IPS-15b (cell line): ENCODE data around the gene SIGLEC9.

ENCODE experiments used
- H3K27me3 ChIP-seq: one replicate; pipeline ENCODE4 v1.6.1; 2013; ENCODE audit warnings: low read length; ENCODE audit not compliant: control insufficient read depth, insufficient read depth
- H3K36me3 ChIP-seq: one replicate; pipeline ENCODE4 v1.6.1; 2013; ENCODE audit warnings: low read length; ENCODE audit not compliant: control insufficient read depth, insufficient read depth
- H3K4me1 ChIP-seq: one replicate; pipeline ENCODE4 v1.6.1; 2013; ENCODE audit warnings: mild to moderate bottlenecking, low read length; ENCODE audit not compliant: control insufficient read depth, insufficient read depth
- H3K4me3 ChIP-seq: one replicate; pipeline ENCODE4 v1.5.1; 2013; ENCODE audit warnings: low read depth, low read length
- H3K9ac ChIP-seq: one replicate; pipeline ENCODE4 v1.6.1; 2013; ENCODE audit warnings: low read depth, mild to moderate bottlenecking, low read length
- H3K9me3 ChIP-seq: one replicate; pipeline ENCODE4 v1.6.1; 2013; ENCODE audit warnings: mild to moderate bottlenecking, low read length; ENCODE audit not compliant: control insufficient read depth, insufficient read depth

Gene SIGLEC9

GRCh38 chr19:51098365-51099046 is 26.2 kb upstream of the SIGLEC9 start:
- Histone ChIP-seq H3K4me3 (peak overlapping the region; percentile 50), H3K9ac (no peak overlapping the region)

GRCh38 chr19:51099047-51099382 is 25.7 kb upstream of the SIGLEC9 start:
- peaks cover 12% of the 10 kb centered on the region for H3K4me1 ChIP-seq
- no peaks in the 10 kb centered on the region for H3K27me3 ChIP-seq
- H3K36me3 ChIP-seq = peaks cover 3% of the 10 kb centered on the region
- peak overlapping the region; percentile 28 for H3K9ac ChIP-seq
- no peaks in the 10 kb centered on the region for H3K9me3 ChIP-seq
- peak overlapping the region; percentile 50 for H3K4me3 ChIP-seq

More at GRCh38 chr19:51098365-51099046, 26.2 kb upstream of the SIGLEC9 start:
- Histone ChIP-seq H3K27me3 (no peaks in the 10 kb centered on the region), H3K4me1 (peaks cover 12% of the 10 kb centered on the region), H3K9me3 (no peaks in the 10 kb centered on the region), H3K36me3 (peaks cover 3% of the 10 kb centered on the region)

GRCh38 chr19:51100601-51101000 is 24.1 kb upstream of the SIGLEC9 start:
- Histone ChIP-seq H3K27me3 (no peaks in the 10 kb centered on the region), H3K36me3 (peaks cover 3% of the 10 kb centered on the region), H3K4me3 (no peak overlapping the region)

GRCh38 chr19:51101171-51101865 is 23.4 kb upstream of the SIGLEC9 start:
- H3K36me3 ChIP-seq = peaks cover 3% of the 10 kb centered on the region
- no peak overlapping the region for H3K9ac ChIP-seq
- peaks cover 9% of the 10 kb centered on the region for H3K4me1 ChIP-seq
- no peaks in the 10 kb centered on the region for H3K9me3 ChIP-seq
- no peak overlapping the region for H3K4me3 ChIP-seq
- no peaks in the 10 kb centered on the region for H3K27me3 ChIP-seq

More at GRCh38 chr19:51100601-51101000, 24.1 kb upstream of the SIGLEC9 start:
- Histone ChIP-seq H3K4me1 (peaks cover 9% of the 10 kb centered on the region), H3K9ac (no peak overlapping the region), H3K9me3 (no peaks in the 10 kb centered on the region)

- Histone ChIP-seq H3K36me3 (peaks cover 3% of the 10 kb centered on the region), H3K27me3 (no peaks in the 10 kb centered on the region), H3K9ac (no peak overlapping the region), H3K9me3 (no peaks in the 10 kb centered on the region), H3K4me3 (no peak overlapping the region), H3K4me1 (peaks cover 8% of the 10 kb centered on the region)
Measured at GRCh38 chr19:51102991-51103390, 21.7 kb upstream of the SIGLEC9 start.

- Histone ChIP-seq H3K4me3 (no peak overlapping the region), H3K4me1 (peaks cover 8% of the 10 kb centered on the region), H3K9me3 (no peaks in the 10 kb centered on the region), H3K9ac (no peak overlapping the region), H3K27me3 (peaks cover 2% of the 10 kb centered on the region), H3K36me3 (peaks cover 3% of the 10 kb centered on the region)
Measured at GRCh38 chr19:51103926-51104341, 20.8 kb upstream of the SIGLEC9 start.

- H3K9ac ChIP-seq = no peak overlapping the region
- H3K9me3 ChIP-seq = no peaks in the 10 kb centered on the region
- H3K27me3 ChIP-seq = peaks cover 15% of the 10 kb centered on the region
- peak overlapping the region; percentile 96 for H3K4me3 ChIP-seq
- H3K36me3 ChIP-seq = no peaks in the 10 kb centered on the region
- peaks cover 2% of the 10 kb centered on the region for H3K4me1 ChIP-seq
Measured at GRCh38 chr19:51107406-51108065, 17.2 kb upstream of the SIGLEC9 start.

- no peaks in the 10 kb centered on the region for H3K9me3 ChIP-seq
- peak within 1 kb of the TSS; percentile 96 for H3K4me3 ChIP-seq
- peaks cover 2% of the 10 kb centered on the region for H3K4me1 ChIP-seq
- H3K9ac ChIP-seq = peak within 1 kb of the TSS; percentile 24
- H3K36me3 ChIP-seq = no peaks in the 10 kb centered on the region
- H3K27me3 ChIP-seq = peaks cover 21% of the 10 kb centered on the region
Measured at GRCh38 chr19:51108066-51108804, 16.5 kb upstream of the SIGLEC9 start, which contains the start of gene CTU1. Gene CTU1, minus strand, starts transcription at chr19:51108409. Its CDS starts 3,840 bp downstream, at chr19:51104569.

- H3K4me3 ChIP-seq = peak overlapping the region; percentile 96
- H3K9me3 ChIP-seq = no peaks in the 10 kb centered on the region
- no peaks in the 10 kb centered on the region for H3K36me3 ChIP-seq
- H3K9ac ChIP-seq = no peak overlapping the region
- H3K27me3 ChIP-seq = peaks cover 21% of the 10 kb centered on the region
- H3K4me1 ChIP-seq = peaks cover 2% of the 10 kb centered on the region
Measured at GRCh38 chr19:51108805-51109146, 15.9 kb upstream of the SIGLEC9 start.

GRCh38 chr19:51110666-51110971 is 14.1 kb upstream of the SIGLEC9 start:
- Histone ChIP-seq H3K9me3 (no peaks in the 10 kb centered on the region), H3K36me3 (no peaks in the 10 kb centered on the region), H3K9ac (no peak overlapping the region), H3K4me1 (peaks cover 2% of the 10 kb centered on the region), H3K27me3 (peaks cover 25% of the 10 kb centered on the region), H3K4me3 (no peak overlapping the region)

GRCh38 chr19:51111606-51112005 is 13.1 kb upstream of the SIGLEC9 start:
- Histone ChIP-seq H3K27me3 (peaks cover 25% of the 10 kb centered on the region), H3K9ac (no peak overlapping the region), H3K4me3 (no peak overlapping the region), H3K36me3 (no peaks in the 10 kb centered on the region), H3K9me3 (no peaks in the 10 kb centered on the region), H3K4me1 (peaks cover 2% of the 10 kb centered on the region)
